GM12892 (cell line): ENCODE data around the gene ARFGAP3.

ENCODE experiments used
- DNase-seq: peaks from one replicate; pipeline ENCODE4 v3.0.0; 2011; ENCODE audit not compliant: insufficient read length
- FAIRE-seq: peaks from 2 replicates; lab custom pipeline; 2011; peaks lifted over from hg19 to GRCh38; lab: Jason Lieb, UNC
- POLR2A ChIP-seq: IDR thresholded peaks from 2 replicates; pipeline ENCODE4 v1.6.1; 2011; ENCODE audit warnings: low read depth, low read length, control low read depth
- POLR2AphosphoS5 ChIP-seq: IDR thresholded peaks from 2 replicates; pipeline ENCODE4 v1.6.1; 2011; ENCODE audit warnings: low read depth, low read length, control low read depth
- TAF1 ChIP-seq: IDR thresholded peaks from 2 replicates; pipeline ENCODE4 v1.6.1; 2011; ENCODE audit warnings: low read depth, mild to moderate bottlenecking, control low read depth, low read length, borderline replicate concordance

Gene ARFGAP3

DNA sequence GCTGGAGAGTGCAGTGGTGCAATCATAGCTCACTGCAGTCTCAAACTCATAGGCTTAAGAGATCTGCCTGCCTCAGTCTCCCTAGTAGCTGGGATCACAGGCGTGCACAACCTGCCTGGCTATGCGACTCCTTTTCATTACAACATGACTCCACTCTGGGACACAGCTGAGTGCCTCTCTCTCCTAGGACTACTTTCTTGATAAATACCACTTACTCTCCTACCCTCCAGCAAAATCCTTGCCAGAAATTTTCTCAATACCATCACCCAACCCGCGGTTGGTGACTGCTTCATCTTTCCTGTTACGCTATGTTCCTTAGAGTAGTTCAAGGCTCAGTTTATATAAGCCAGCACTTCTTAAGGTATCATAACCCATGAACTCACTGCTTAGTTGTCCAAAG, 26.9 kb downstream of the ARFGAP3 start:
- FAIRE-seq, result peak; percentile 33

GRCh38 chr22:42829302-42829701, 27.8 kb downstream of the ARFGAP3 start:
- FAIRE-seq (no peak), DNase-seq (no peak)
- no peak for TF ChIP-seq TAF1
- TF ChIP-seq POLR2AphosphoS5, result no peak
- no peak for TF ChIP-seq POLR2A

More for the DNA sequence above, 26.9 kb downstream of the ARFGAP3 start:
- TF ChIP-seq POLR2AphosphoS5 (no peak), TAF1 (no peak), POLR2A (no peak)
- DNase-seq, result no peak

GRCh38 chr22:42825796-42826195, 31.3 kb downstream of the ARFGAP3 start:
- FAIRE-seq, result no peak
- TF ChIP-seq POLR2AphosphoS5 (no peak), POLR2A (no peak), TAF1 (no peak)
- no peak for DNase-seq

- FAIRE-seq, result no peak
- no peak for DNase-seq
- TF ChIP-seq TAF1 (no peak), POLR2A (no peak), POLR2AphosphoS5 (no peak)
Observed at GRCh38 chr22:42821386-42821785, 35.7 kb downstream of the ARFGAP3 start.

GRCh38 chr22:42820045-42820763, 36.9 kb downstream of the ARFGAP3 start:
- no peak for DNase-seq
- TF ChIP-seq POLR2AphosphoS5 (no peak), POLR2A (no peak), TAF1 (no peak)
- peak; percentile 67 for FAIRE-seq

- FAIRE-seq (no peak), DNase-seq (no peak)
- TF ChIP-seq POLR2AphosphoS5 (no peak), TAF1 (no peak), POLR2A (no peak)
Observed at GRCh38 chr22:42819412-42820044, 37.5 kb downstream of the ARFGAP3 start.

DNA sequence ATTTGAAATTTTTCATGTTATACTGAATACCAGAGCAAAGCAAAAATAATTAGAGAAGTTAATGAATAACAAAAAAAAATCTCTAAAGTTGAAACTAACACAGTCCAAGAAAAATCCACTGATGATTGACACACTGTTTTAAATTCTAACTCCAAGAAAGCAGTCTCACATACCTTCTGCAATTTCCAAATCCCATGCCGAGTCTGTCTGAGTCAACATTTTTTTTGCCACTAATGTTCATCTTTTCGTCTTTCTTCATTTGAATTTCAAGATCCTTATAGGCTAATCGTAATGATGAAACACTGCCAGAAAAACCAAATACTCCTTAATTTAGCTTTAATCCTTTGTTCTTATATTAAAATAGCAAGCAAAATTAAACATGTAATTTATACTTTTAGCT, 39.5 kb downstream of the ARFGAP3 start:
- no peak for FAIRE-seq

DNA sequence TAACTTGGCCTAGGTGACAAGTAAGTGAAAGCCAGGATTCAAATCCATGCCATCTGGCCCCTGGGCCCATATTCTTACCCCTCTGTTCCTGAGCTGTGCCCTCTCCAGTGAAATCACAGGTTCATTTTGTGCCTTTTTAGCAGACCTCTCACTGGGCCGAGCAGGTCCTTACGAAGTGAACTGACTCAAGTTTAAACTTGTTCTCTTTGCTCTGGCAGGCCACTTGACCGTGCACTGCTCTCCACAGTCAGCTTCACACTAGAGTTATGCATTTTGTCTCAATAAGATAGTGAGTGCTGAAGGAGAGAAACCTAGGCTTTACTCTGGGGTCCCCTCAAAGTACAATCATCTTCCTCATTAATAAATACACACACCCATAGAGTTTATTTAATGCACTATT, 40.7 kb downstream of the ARFGAP3 start:
- no peak for DNase-seq
- TF ChIP-seq TAF1, result no peak
- no peak for TF ChIP-seq POLR2AphosphoS5
- no peak for TF ChIP-seq POLR2A
- no peak for FAIRE-seq

More for the DNA sequence above, 39.5 kb downstream of the ARFGAP3 start:
- DNase-seq, result no peak
- TF ChIP-seq POLR2A (no peak), TAF1 (no peak), POLR2AphosphoS5 (no peak)

DNA sequence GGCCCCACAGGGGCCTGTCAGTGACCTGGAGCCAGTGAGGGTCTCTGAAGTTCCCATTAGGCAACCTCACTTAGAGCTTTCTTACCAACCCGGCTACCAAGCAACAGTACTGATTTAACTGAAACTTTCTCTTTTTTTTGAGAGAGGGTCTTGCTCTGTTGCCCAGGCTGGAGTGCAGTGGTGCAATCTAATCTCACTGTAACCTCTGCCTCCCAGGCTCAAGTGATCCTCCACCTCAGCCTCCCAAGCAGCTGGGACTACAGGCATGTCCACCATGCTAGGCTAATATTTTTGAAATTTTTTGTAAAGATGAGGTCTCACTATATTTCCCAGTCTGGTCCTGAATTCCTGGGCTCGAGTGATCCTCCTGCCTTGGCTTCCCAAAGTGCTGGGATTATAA, 42.5 kb downstream of the ARFGAP3 start:
- DNase-seq (no peak), FAIRE-seq (no peak)
- no peak for TF ChIP-seq TAF1
- TF ChIP-seq POLR2A, result no peak
- TF ChIP-seq POLR2AphosphoS5, result no peak

DNA sequence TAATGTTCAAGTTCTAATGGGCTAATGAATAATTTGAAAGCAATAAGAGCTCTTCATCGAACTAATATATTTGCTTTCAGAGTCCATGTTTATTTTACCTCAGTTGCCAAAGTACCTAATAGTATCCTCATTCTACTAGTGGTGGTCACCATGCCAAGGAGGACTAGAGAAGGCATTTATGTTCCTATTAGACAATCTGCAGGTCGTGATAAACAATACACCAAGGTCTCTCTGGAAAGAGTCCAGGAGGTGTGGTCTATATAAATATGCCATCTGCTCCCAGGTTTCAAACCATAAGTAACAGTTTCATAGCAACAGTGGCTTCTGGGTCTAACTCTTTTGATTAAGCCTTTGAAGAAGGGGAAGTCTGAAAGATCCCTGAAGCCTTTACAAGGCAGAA, 42.9 kb downstream of the ARFGAP3 start:
- no peak for DNase-seq
- FAIRE-seq, result no peak
- no peak for TF ChIP-seq TAF1
- TF ChIP-seq POLR2A, result no peak
- no peak for TF ChIP-seq POLR2AphosphoS5

DNA sequence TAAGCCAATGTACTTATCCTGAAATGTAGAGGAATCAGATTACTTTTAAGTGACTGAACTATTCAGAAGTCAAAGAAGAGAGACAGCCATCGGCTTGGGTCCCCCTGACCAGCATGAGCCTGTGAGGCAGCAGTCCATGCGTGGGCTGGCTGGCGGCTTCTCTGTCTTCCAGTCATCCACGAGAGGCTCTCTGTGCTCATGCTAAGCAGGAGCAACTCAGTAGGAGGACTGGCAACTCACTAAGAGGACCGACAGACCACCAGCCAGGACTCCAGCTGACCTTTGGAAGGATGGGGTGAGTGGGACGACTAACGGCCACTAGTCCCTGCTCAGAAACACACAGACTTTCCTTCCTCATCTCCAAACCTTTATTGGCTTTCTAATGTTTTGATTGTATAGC, 43.6 kb downstream of the ARFGAP3 start:
- FAIRE-seq, result no peak
- TF ChIP-seq TAF1 (no peak), POLR2A (no peak), POLR2AphosphoS5 (no peak)

DNA sequence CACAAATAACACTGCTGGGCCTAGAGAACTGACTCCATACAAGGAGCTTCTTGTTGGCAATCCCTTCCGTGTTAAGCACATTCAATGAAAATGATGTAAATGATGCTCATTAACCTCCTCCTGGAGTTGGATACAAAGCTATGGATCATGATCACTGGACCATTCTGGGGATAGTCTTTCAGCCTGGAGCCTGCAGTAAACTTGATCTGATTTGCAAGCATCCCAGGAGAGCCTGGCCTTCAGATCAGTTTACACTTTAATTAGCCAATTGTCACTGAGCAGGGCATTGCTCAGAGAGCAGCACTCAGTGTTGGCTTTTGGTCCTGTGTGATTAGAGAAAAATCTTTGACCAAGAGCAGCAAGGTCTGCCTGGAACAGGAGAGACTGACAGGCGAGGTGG, 45.6 kb downstream of the ARFGAP3 start:
- FAIRE-seq, result no peak

More for the DNA sequence above, 43.6 kb downstream of the ARFGAP3 start:
- DNase-seq, result no peak

More for the DNA sequence above, 45.6 kb downstream of the ARFGAP3 start:
- TF ChIP-seq TAF1, result no peak
- no peak for DNase-seq
